SU-DHL-6 (cell line): ENCODE measurements around the gene FBXO31.
A peak's percentile ranks its signal among the peaks of the same experiment; 100 is the strongest.

ENCODE experiments used
- EZH2phosphoT487 ChIP-seq: fragments of 200-600 bp; sonication (generic), shearing (Covaris generic); conservative IDR thresholded peaks from 2 replicates; pipeline ENCODE4 v1.6.1; 2018; ENCODE audit warnings: mild to moderate bottlenecking, antibody characterized with exemption, low read length, moderate library complexity, mixed read lengths
- TF ChIP-seq, protein P1 (sequence below): fragments of 200-600 bp; sonication (generic); IDR thresholded peaks from one replicate; pipeline ENCODE4 v1.5.1; 2017; ENCODE audit warnings: antibody characterized with exemption, mild to moderate bottlenecking, low read length, moderate library complexity; ENCODE audit not compliant: insufficient read depth, poor library complexity, severe bottlenecking

- TF ChIP-seq, protein P1, sequence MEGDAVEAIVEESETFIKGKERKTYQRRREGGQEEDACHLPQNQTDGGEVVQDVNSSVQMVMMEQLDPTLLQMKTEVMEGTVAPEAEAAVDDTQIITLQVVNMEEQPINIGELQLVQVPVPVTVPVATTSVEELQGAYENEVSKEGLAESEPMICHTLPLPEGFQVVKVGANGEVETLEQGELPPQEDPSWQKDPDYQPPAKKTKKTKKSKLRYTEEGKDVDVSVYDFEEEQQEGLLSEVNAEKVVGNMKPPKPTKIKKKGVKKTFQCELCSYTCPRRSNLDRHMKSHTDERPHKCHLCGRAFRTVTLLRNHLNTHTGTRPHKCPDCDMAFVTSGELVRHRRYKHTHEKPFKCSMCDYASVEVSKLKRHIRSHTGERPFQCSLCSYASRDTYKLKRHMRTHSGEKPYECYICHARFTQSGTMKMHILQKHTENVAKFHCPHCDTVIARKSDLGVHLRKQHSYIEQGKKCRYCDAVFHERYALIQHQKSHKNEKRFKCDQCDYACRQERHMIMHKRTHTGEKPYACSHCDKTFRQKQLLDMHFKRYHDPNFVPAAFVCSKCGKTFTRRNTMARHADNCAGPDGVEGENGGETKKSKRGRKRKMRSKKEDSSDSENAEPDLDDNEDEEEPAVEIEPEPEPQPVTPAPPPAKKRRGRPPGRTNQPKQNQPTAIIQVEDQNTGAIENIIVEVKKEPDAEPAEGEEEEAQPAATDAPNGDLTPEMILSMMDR: peak; percentile 50
- TF ChIP-seq EZH2phosphoT487: no peak
Measured at GRCh38 chr16:87297918-87298631, 85.5 kb downstream of the FBXO31 start.
